Activated CD8-positive, alpha-beta T cell treated with anti-CD3 and anti-CD28 coated beads for 36 hours (primary cell): ENCODE data around the gene OAS3. TPM values are rescaled to one million over a fixed set of nuclear protein-coding genes. Genes with fewer than 3 reads are reported as not detected.

ENCODE experiments used
- ATAC-seq: fragments of 200-7000 bp; cut with Tn5 transposase; one replicate; pipeline ENCODE4 v1.10.0; 2021; ENCODE audit warnings: mild to moderate bottlenecking, moderate library complexity
- CTCF ChIA-PET: fragments of 350-600 bp; sonication (Branson Sonifier 250); formaldehyde crosslinking; loops from one replicate; lab custom pipeline; 2021; ENCODE audit warnings: antibody characterized with exemption; lab: Charles Lee
- POLR2A ChIA-PET: fragments of 350-600 bp; sonication (Branson Sonifier 250); formaldehyde crosslinking; loops from one replicate; lab custom pipeline; 2021; ENCODE audit warnings: antibody characterized with exemption; lab: Charles Lee
- DNase-seq: peaks from one replicate; pipeline ENCODE4 v3.0.0-alpha.2; 2020
- H3K27ac Mint-ChIP-seq: one replicate; pipeline ENCODE4 v1.8.0; 2021; ENCODE audit warnings: mild to moderate bottlenecking, mixed read lengths
- H3K27me3 Mint-ChIP-seq: one replicate; pipeline ENCODE4 v1.8.0; 2021; ENCODE audit warnings: mixed read lengths
- H3K36me3 Mint-ChIP-seq: one replicate; pipeline ENCODE4 v1.8.0; 2021; ENCODE audit warnings: low read depth, mixed read lengths
- H3K4me1 Mint-ChIP-seq: one replicate; pipeline ENCODE4 v1.8.0; 2021; ENCODE audit warnings: low read depth, mixed read lengths
- H3K4me3 Mint-ChIP-seq: one replicate; pipeline ENCODE4 v1.8.0; 2021; ENCODE audit warnings: mild to moderate bottlenecking, moderate library complexity, mixed read lengths
- H3K9me3 Mint-ChIP-seq: one replicate; pipeline ENCODE4 v1.8.0; 2021; ENCODE audit warnings: mixed read lengths
- intact Hi-C: fragments of 100-400 bp; cut with micrococcal nuclease; formaldehyde crosslinking; loops from one replicate; pipeline ENCODE4 v1.10.0; 2022
- total RNA-seq, 2 experiments: library from RNA; stranded (reverse); gene quantifications; one replicate each; pipeline ENCODE4 v1.2.3, GENCODE V29; 2021
- TF ChIP-seq, protein P1 (sequence below): fragments of 200-600 bp; IDR thresholded peaks from one replicate; pipeline ENCODE4 v1.8.0; 2022; ENCODE audit warnings: antibody characterized with exemption, mild to moderate bottlenecking

OAS3 gene
- total RNA-seq, 2 experiments from 2014 or later = 21.4 to 22.2 TPM

DNA sequence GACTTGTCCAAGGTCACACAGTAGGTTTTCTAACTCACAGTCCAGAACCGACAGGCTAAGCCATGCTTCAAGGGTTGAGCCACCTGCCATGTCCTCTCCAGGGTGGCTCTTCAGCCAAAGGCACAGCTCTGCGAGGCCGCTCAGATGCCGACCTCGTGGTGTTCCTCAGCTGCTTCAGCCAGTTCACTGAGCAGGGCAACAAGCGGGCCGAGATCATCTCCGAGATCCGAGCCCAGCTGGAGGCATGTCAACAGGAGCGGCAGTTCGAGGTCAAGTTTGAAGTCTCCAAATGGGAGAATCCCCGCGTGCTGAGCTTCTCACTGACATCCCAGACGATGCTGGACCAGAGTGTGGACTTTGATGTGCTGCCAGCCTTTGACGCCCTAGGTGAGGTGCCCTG, 27.4 kb downstream of the OAS3 start:
- DNase-seq = no peak
- no peak overlapping the region for H3K4me3 Mint-ChIP-seq
- intact Hi-C loops = no loop called here
- ATAC-seq = no peak
- ChIA-PET CTCF (no interaction called here), POLR2A (interaction anchor here (1.1 to 5.6 kb wide), 2 partner anchors 9 to 13 kb away, joined by 3 to 32 read pairs; partner anchors contain the start of gene OAS2)
- H3K27ac Mint-ChIP-seq = no peak overlapping the region
- H3K27me3 Mint-ChIP-seq = no peaks in the 10 kb centered on the region
- H3K4me1 Mint-ChIP-seq = no peaks in the 10 kb centered on the region
- peaks cover 37% of the 10 kb centered on the region for H3K36me3 Mint-ChIP-seq
- no peaks in the 10 kb centered on the region for H3K9me3 Mint-ChIP-seq
- TF ChIP-seq, protein P1, sequence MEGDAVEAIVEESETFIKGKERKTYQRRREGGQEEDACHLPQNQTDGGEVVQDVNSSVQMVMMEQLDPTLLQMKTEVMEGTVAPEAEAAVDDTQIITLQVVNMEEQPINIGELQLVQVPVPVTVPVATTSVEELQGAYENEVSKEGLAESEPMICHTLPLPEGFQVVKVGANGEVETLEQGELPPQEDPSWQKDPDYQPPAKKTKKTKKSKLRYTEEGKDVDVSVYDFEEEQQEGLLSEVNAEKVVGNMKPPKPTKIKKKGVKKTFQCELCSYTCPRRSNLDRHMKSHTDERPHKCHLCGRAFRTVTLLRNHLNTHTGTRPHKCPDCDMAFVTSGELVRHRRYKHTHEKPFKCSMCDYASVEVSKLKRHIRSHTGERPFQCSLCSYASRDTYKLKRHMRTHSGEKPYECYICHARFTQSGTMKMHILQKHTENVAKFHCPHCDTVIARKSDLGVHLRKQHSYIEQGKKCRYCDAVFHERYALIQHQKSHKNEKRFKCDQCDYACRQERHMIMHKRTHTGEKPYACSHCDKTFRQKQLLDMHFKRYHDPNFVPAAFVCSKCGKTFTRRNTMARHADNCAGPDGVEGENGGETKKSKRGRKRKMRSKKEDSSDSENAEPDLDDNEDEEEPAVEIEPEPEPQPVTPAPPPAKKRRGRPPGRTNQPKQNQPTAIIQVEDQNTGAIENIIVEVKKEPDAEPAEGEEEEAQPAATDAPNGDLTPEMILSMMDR = no peak

DNA sequence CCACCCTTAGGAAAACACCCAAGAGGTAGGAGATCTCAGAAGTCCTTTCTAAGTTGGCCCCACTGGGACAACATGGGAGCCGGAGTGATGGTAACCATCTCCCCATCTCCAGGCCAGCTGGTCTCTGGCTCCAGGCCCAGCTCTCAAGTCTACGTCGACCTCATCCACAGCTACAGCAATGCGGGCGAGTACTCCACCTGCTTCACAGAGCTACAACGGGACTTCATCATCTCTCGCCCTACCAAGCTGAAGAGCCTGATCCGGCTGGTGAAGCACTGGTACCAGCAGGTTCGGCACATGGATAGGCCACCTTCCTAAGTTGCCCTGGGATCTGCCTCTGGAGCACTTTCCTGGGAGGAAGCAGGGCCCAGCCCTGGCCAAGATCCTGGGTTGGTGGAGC, 29.0 kb downstream of the OAS3 start:
- no peaks in the 10 kb centered on the region for H3K27me3 Mint-ChIP-seq
- ChIA-PET POLR2A (interaction anchor here (0.6 to 5.6 kb wide), 2 partner anchors 11 to 338 kb away, joined by 4 to 32 read pairs; partner anchors contain the start of gene OAS2), CTCF (no interaction called here)
- H3K4me1 Mint-ChIP-seq = no peaks in the 10 kb centered on the region
- no peaks in the 10 kb centered on the region for H3K9me3 Mint-ChIP-seq
- intact Hi-C loops = no loop called here
- no peak overlapping the region for H3K4me3 Mint-ChIP-seq
- no peak for ATAC-seq
- TF ChIP-seq, protein P1 = no peak
- no peak overlapping the region for H3K27ac Mint-ChIP-seq
- peaks cover 21% of the 10 kb centered on the region for H3K36me3 Mint-ChIP-seq
- no peak for DNase-seq

DNA sequence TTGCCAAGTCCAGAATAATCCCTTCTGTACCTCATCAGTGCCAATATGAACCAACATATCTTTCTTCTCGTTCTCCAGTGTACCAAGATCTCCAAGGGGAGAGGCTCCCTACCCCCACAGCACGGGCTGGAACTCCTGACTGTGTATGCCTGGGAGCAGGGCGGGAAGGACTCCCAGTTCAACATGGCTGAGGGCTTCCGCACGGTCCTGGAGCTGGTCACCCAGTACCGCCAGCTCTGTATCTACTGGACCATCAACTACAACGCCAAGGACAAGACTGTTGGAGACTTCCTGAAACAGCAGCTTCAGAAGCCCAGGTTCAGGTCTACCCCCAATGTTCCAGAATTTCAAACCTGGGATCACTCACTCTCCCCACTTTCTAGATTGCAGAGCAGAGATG, 29.6 kb downstream of the OAS3 start:
- TF ChIP-seq, protein P1 = no peak
- intact Hi-C loops = no loop called here
- no peak for ATAC-seq
- no peaks in the 10 kb centered on the region for H3K4me1 Mint-ChIP-seq
- no peaks in the 10 kb centered on the region for H3K27me3 Mint-ChIP-seq
- no peak overlapping the region for H3K4me3 Mint-ChIP-seq
- CTCF ChIA-PET = no interaction called here
- DNase-seq = no peak
- peaks cover 16% of the 10 kb centered on the region for H3K36me3 Mint-ChIP-seq
- H3K27ac Mint-ChIP-seq = no peak overlapping the region
- no peaks in the 10 kb centered on the region for H3K9me3 Mint-ChIP-seq
- POLR2A ChIA-PET = interaction anchor here (5.6 kb wide), 1 partner anchor 11 kb away, joined by 32 read pairs; the partner anchor contains the start of gene OAS2

DNA sequence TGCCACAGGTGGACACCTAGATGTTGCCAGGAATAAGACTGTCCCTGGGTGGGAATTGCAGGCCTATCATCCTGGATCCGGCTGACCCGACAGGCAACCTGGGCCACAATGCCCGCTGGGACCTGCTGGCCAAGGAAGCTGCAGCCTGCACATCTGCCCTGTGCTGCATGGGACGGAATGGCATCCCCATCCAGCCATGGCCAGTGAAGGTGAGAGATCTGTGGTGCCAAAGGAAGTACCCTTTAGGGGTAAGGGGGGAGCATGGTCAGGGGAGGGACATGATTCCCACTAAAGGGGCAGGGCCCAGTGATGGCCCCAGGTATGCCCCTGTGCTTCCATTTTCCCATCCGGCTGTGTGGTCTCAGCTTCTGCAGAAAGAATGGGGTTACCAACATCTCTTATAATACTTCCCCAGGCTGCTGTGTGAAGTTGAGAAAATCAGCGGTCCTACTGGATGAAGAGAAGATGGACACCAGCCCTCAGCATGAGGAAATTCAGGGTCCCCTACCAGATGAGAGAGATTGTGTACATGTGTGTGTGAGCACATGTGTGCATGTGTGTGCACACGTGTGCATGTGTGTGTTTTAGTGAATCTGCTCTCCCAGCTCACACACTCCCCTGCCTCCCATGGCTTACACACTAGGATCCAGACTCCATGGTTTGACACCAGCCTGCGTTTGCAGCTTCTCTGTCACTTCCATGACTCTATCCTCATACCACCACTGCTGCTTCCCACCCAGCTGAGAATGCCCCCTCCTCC, 31.5 kb downstream of the OAS3 start:
- Mint-ChIP-seq H3K27me3 (no peaks in the 10 kb centered on the region), H3K36me3 (peaks cover 9% of the 10 kb centered on the region), H3K9me3 (no peaks in the 10 kb centered on the region), H3K4me1 (no peaks in the 10 kb centered on the region), H3K4me3 (no peak overlapping the region), H3K27ac (no peak overlapping the region)
- POLR2A ChIA-PET = no interaction called here
- intact Hi-C loops = no loop called here
- TF ChIP-seq, protein P1 = no peak
- CTCF ChIA-PET = no interaction called here
- no peak for ATAC-seq
- no peak for DNase-seq

DNA sequence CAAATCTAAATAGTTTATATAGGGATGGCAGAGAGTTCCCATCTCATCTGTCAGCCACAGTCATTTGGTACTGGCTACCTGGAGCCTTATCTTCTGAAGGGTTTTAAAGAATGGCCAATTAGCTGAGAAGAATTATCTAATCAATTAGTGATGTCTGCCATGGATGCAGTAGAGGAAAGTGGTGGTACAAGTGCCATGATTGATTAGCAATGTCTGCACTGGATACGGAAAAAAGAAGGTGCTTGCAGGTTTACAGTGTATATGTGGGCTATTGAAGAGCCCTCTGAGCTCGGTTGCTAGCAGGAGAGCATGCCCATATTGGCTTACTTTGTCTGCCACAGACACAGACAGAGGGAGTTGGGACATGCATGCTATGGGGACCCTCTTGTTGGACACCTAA, 32.1 kb downstream of the OAS3 start:
- H3K9me3 Mint-ChIP-seq = no peaks in the 10 kb centered on the region
- peaks cover 9% of the 10 kb centered on the region for H3K36me3 Mint-ChIP-seq
- TF ChIP-seq, protein P1 = no peak
- ChIA-PET POLR2A (no interaction called here), CTCF (no interaction called here)
- H3K27ac Mint-ChIP-seq = no peak overlapping the region
- H3K4me3 Mint-ChIP-seq = no peak overlapping the region
- ATAC-seq (no peak), DNase-seq (no peak)
- no peaks in the 10 kb centered on the region for H3K27me3 Mint-ChIP-seq
- intact Hi-C loops = no loop called here
- H3K4me1 Mint-ChIP-seq = no peaks in the 10 kb centered on the region
